ENCODE measurements around the gene BTBD9.

BTBD9 gene

GRCh38 chr6:38146734-38147027 lies 493.0 kb downstream of the BTBD9 start:
- no peaks in the 10 kb centered on the region for H3K27me3 ChIP-seq (ENCODE audit: insufficient read depth, low read depth, severe bottlenecking)
- peaks cover 4% of the 10 kb centered on the region; the same call in 1 of the 2 replicates for H3K36me3 ChIP-seq
- no peak overlapping the region for H3K4me3 ChIP-seq (ENCODE audit: low read depth, low read length)
- H3K27ac ChIP-seq = no peak overlapping the region
- DNase-seq = no peak
- TF ChIP-seq, protein P1, sequence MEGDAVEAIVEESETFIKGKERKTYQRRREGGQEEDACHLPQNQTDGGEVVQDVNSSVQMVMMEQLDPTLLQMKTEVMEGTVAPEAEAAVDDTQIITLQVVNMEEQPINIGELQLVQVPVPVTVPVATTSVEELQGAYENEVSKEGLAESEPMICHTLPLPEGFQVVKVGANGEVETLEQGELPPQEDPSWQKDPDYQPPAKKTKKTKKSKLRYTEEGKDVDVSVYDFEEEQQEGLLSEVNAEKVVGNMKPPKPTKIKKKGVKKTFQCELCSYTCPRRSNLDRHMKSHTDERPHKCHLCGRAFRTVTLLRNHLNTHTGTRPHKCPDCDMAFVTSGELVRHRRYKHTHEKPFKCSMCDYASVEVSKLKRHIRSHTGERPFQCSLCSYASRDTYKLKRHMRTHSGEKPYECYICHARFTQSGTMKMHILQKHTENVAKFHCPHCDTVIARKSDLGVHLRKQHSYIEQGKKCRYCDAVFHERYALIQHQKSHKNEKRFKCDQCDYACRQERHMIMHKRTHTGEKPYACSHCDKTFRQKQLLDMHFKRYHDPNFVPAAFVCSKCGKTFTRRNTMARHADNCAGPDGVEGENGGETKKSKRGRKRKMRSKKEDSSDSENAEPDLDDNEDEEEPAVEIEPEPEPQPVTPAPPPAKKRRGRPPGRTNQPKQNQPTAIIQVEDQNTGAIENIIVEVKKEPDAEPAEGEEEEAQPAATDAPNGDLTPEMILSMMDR (IDR thresholded peaks at IDR 0.05; ENCODE audit: low read depth, low read length) = no peak
- H3K9me3 ChIP-seq (ENCODE audit: severe bottlenecking) = no peaks in the 10 kb centered on the region

DNA sequence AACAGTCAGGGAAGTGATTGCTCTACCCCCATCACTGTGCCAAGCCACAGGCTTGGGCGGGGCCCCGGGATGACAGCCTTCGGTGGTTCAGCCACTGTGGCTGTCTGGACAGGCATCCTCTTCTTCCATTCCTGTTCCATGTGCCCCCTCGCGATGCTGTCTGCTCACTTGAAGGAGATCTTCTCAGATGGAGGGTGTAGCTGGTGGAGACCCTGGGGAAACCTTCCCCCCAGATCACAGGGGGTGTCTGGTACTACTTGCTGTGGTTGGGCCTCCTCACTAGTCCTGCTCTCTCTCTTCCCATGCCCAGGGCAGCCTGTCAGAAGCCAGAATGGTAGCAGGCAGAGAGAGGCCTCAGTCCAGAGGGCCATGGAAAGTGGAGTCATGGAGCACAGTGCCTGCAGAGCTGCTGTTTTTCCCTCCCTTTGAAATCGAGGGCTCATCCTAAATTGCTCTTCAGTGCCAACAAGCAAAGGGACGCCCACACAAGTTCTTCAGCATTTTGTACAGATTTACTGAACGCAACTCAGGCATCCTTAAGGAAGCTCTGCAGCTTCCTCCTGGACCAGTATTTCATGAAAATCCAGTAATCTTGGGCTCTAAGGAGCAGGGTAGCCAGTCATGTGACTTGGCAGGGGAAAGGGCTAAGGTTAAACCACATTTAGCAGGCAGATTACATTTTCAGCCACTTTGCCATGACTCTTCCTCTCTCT lies 493.6 kb downstream of the BTBD9 start:
- TF ChIP-seq, protein P1 (IDR thresholded peaks at IDR 0.05; ENCODE audit: low read depth, low read length) = no peak
- H3K9me3 ChIP-seq (ENCODE audit: severe bottlenecking) = no peaks in the 10 kb centered on the region
- no peak overlapping the region for H3K4me3 ChIP-seq (ENCODE audit: low read depth, low read length)
- peaks cover 4% of the 10 kb centered on the region; the same call in 1 of the 2 replicates for H3K36me3 ChIP-seq
- DNase-seq = no peak
- no peak overlapping the region for H3K27ac ChIP-seq
- H3K27me3 ChIP-seq (ENCODE audit: insufficient read depth, low read depth, severe bottlenecking) = no peaks in the 10 kb centered on the region

GRCh38 chr6:38144365-38144945 lies 495.3 kb downstream of the BTBD9 start:
- Histone ChIP-seq H3K36me3 (peaks cover 10% of the 10 kb centered on the region; the same call in 1 of the 2 replicates), H3K27me3 (ENCODE audit: insufficient read depth, low read depth, severe bottlenecking) (no peaks in the 10 kb centered on the region), H3K9me3 (ENCODE audit: severe bottlenecking) (no peaks in the 10 kb centered on the region), H3K27ac (no peak overlapping the region), H3K4me3 (ENCODE audit: low read depth, low read length) (no peak overlapping the region)
- TF ChIP-seq, protein P1 (IDR thresholded peaks at IDR 0.05; ENCODE audit: low read depth, low read length) = no peak
- no peak for DNase-seq

- TF ChIP-seq, protein P1 (IDR thresholded peaks at IDR 0.05; ENCODE audit: low read depth, low read length) = no peak
- peaks cover 10% of the 10 kb centered on the region; the same call in 1 of the 2 replicates for H3K36me3 ChIP-seq
- H3K27ac ChIP-seq = no peak overlapping the region
- peak; percentile 50 for DNase-seq
- no peak overlapping the region for H3K4me3 ChIP-seq (ENCODE audit: low read depth, low read length)
- no peaks in the 10 kb centered on the region for H3K27me3 ChIP-seq (ENCODE audit: insufficient read depth, low read depth, severe bottlenecking)
- no peaks in the 10 kb centered on the region for H3K9me3 ChIP-seq (ENCODE audit: severe bottlenecking)
These were observed 496.3 kb downstream of the BTBD9 start for GRCh38 chr6:38143191-38144150.

GRCh38 chr6:38142178-38142902 lies 497.4 kb downstream of the BTBD9 start:
- Histone ChIP-seq H3K27ac (no peak overlapping the region), H3K9me3 (ENCODE audit: severe bottlenecking) (no peaks in the 10 kb centered on the region), H3K27me3 (ENCODE audit: insufficient read depth, low read depth, severe bottlenecking) (no peaks in the 10 kb centered on the region), H3K4me3 (ENCODE audit: low read depth, low read length) (no peak overlapping the region), H3K36me3 (peaks cover 10% of the 10 kb centered on the region; the same call in 1 of the 2 replicates)
- DNase-seq = no peak
- TF ChIP-seq, protein P1 (IDR thresholded peaks at IDR 0.05; ENCODE audit: low read depth, low read length) = no peak

Measured in WERI-Rb-1 (cell line).